Suprapubic skin (tissue), 4 donors: ENCODE measurements around the gene RASL10B. TPM values are rescaled to one million over a fixed set of nuclear protein-coding genes. Genes with fewer than 3 reads are reported as not detected.

Experiments
- DNase-seq, 2 donors: peaks; one replicate each; pipeline ENCODE4 v3.0.0-alpha.2; 2019; ENCODE audit warnings: low spot score in 2 of 2
- H3K27ac ChIP-seq: fragments of 200-600 bp; sonication (generic); one replicate; pipeline ENCODE4 v1.5.1; 2019
- H3K27me3 ChIP-seq: fragments of 200-600 bp; sonication (generic); one replicate; pipeline ENCODE4 v1.5.1; 2019
- H3K36me3 ChIP-seq: fragments of 200-600 bp; sonication (generic); one replicate; pipeline ENCODE4 v1.5.1; 2019
- H3K4me1 ChIP-seq: fragments of 200-600 bp; sonication (generic); one replicate; pipeline ENCODE4 v1.5.1; 2019
- H3K4me3 ChIP-seq: fragments of 200-600 bp; sonication (generic); one replicate; pipeline ENCODE4 v1.5.1; 2019; ENCODE audit warnings: mild to moderate bottlenecking
- H3K9me3 ChIP-seq: fragments of 200-600 bp; sonication (generic); one replicate; pipeline ENCODE4 v1.5.1; 2019
- CTCF ChIP-seq, 2 donors: fragments of 200-600 bp in 1 of 2; fragments of 450-650 bp in 1 of 2; sonication (generic) in 1 of 2; IDR thresholded peaks; one replicate each; pipeline ENCODE4 v1.5.1; 2016 to 2019; ENCODE audit warnings: antibody characterized with exemption in 2 of 2, mild to moderate bottlenecking in 1 of 2, moderate library complexity in 1 of 2
- EP300 ChIP-seq: sonication (generic); formaldehyde crosslinking; IDR thresholded peaks from one replicate; pipeline ENCODE4 v1.6.1; 2017; ENCODE audit warnings: antibody characterized with exemption
- POLR2A ChIP-seq, 2 donors: fragments of 450-650 bp; IDR thresholded peaks; one replicate each; pipeline ENCODE4 v1.6.1; 2017; ENCODE audit warnings: antibody characterized with exemption in 2 of 2, mild to moderate bottlenecking in 2 of 2, moderate library complexity in 2 of 2
- POLR2AphosphoS5 ChIP-seq, 3 donors: sonication (generic); formaldehyde crosslinking; IDR thresholded peaks; one replicate each; pipeline ENCODE4 v1.6.1; 2017; ENCODE audit warnings: antibody characterized with exemption in 3 of 3
- WGBS: methylation state at CpG from one replicate; pipeline ENCODE4 v1.1.5; 2018; 5-methylcytosine and 5-hydroxymethylcytosine counted together
- total RNA-seq, 4 donors: library from RNA; depleted of rRNA; stranded (reverse); fragments of >200 nt; gene quantifications; one replicate each; pipeline ENCODE4 v1.1.0, GENCODE V29; 2016

Gene RASL10B
- total RNA-seq, 4 donors from 2014 or later = 0.94 to 2.5 (median 1.9) TPM

- no peaks in the 10 kb centered on the region for H3K27me3 ChIP-seq
- WGBS = 72% methylated on average over 2 of the region's 2 CpGs
Measured at GRCh38 chr17:35717475-35717874, 14.0 kb upstream of the RASL10B start.

GRCh38 chr17:35723735-35724134, 7.7 kb upstream of the RASL10B start:
- Histone ChIP-seq H3K27ac (no peak overlapping the region), H3K36me3 (peaks cover 38% of the 10 kb centered on the region), H3K9me3 (no peaks in the 10 kb centered on the region), H3K4me1 (no peaks in the 10 kb centered on the region), H3K27me3 (no peaks in the 10 kb centered on the region), H3K4me3 (no peak overlapping the region)
- no peak for TF ChIP-seq POLR2AphosphoS5 (IDR thresholded peaks at IDR 0.05)
- TF ChIP-seq POLR2A (IDR thresholded peaks at IDR 0.05) = no peak
- TF ChIP-seq EP300 = no peak
- TF ChIP-seq CTCF (IDR thresholded peaks at IDR 0.05) = no peak
- WGBS = 98% methylated on average over 2 of the region's 2 CpGs
- DNase-seq = no peak

More at GRCh38 chr17:35717475-35717874, 14.0 kb upstream of the RASL10B start:
- Histone ChIP-seq H3K4me3 (no peak overlapping the region), H3K4me1 (peaks cover 9% of the 10 kb centered on the region), H3K27ac (peak overlapping the region; percentile 43), H3K36me3 (peaks cover 27% of the 10 kb centered on the region), H3K9me3 (no peaks in the 10 kb centered on the region)
- no peak for DNase-seq
- TF ChIP-seq POLR2AphosphoS5 (IDR thresholded peaks at IDR 0.05) (no peak), POLR2A (IDR thresholded peaks at IDR 0.05) (no peak), EP300 (no peak), CTCF (IDR thresholded peaks at IDR 0.05) (no peak)

- H3K36me3 ChIP-seq = peaks cover 38% of the 10 kb centered on the region
- no peak overlapping the region for H3K27ac ChIP-seq
- TF ChIP-seq POLR2AphosphoS5 (IDR thresholded peaks at IDR 0.05) = no peak
- TF ChIP-seq EP300 = no peak
- TF ChIP-seq CTCF (IDR thresholded peaks at IDR 0.05) = no peak
- no peak for TF ChIP-seq POLR2A (IDR thresholded peaks at IDR 0.05)
- no peaks in the 10 kb centered on the region for H3K4me1 ChIP-seq
- no peaks in the 10 kb centered on the region for H3K9me3 ChIP-seq
- H3K4me3 ChIP-seq = no peak overlapping the region
- DNase-seq = no peak
- no peaks in the 10 kb centered on the region for H3K27me3 ChIP-seq
- WGBS = 97% methylated on average over 4 of the region's 4 CpGs
Measured at GRCh38 chr17:35725058-35725457, 6.4 kb upstream of the RASL10B start.

- H3K36me3 ChIP-seq = peaks cover 38% of the 10 kb centered on the region
- no peaks in the 10 kb centered on the region for H3K9me3 ChIP-seq
- no peak overlapping the region for H3K27ac ChIP-seq
- no peak for DNase-seq
- H3K27me3 ChIP-seq = no peaks in the 10 kb centered on the region
- no peak overlapping the region for H3K4me3 ChIP-seq
- TF ChIP-seq POLR2AphosphoS5 (IDR thresholded peaks at IDR 0.05) = no peak
- no peak for TF ChIP-seq POLR2A (IDR thresholded peaks at IDR 0.05)
- TF ChIP-seq CTCF (IDR thresholded peaks at IDR 0.05) = no peak
- TF ChIP-seq EP300 = no peak
- WGBS = 87% methylated on average over 2 of the region's 2 CpGs
- peaks cover 2% of the 10 kb centered on the region for H3K4me1 ChIP-seq
Measured at GRCh38 chr17:35725802-35726126, 5.7 kb upstream of the RASL10B start.

- Histone ChIP-seq H3K36me3 (peaks cover 38% of the 10 kb centered on the region), H3K4me1 (peaks cover 8% of the 10 kb centered on the region), H3K4me3 (no peak overlapping the region), H3K27ac (no peak overlapping the region), H3K27me3 (no peaks in the 10 kb centered on the region), H3K9me3 (no peaks in the 10 kb centered on the region)
- DNase-seq = no peak
- 59% methylated on average over 4 of the region's 6 CpGs for WGBS
- TF ChIP-seq CTCF (IDR thresholded peaks at IDR 0.05) (no peak), POLR2A (IDR thresholded peaks at IDR 0.05) (no peak), EP300 (no peak), POLR2AphosphoS5 (IDR thresholded peaks at IDR 0.05) (no peak)
Measured at GRCh38 chr17:35726127-35726952, 5.1 kb upstream of the RASL10B start.
